Trophoblast cell (in vitro differentiated cells and primary cell): ENCODE measurements around the gene AIFM3.
"Not testable (repeated sequence)": the region's sequence is repeated elsewhere in the genome, so short reads cannot be mapped to it uniquely, and the experiment has no call there.

Experiments used
- DNase-seq, 2 donors: peaks; one replicate each; pipeline ENCODE4 v3.0.0-alpha.2; 2016
- H2AFZ ChIP-seq: 2 replicates; pipeline ENCODE4 v1.6.1; 2013; ENCODE audit warnings: low read length, moderate library complexity, mild to moderate bottlenecking; ENCODE audit not compliant: insufficient read depth, poor library complexity
- H2AK5ac ChIP-seq: 2 replicates; pipeline ENCODE4 v1.6.1; 2013; ENCODE audit warnings: mild to moderate bottlenecking, low read length
- H2BK120ac ChIP-seq: 2 replicates; pipeline ENCODE4 v1.6.1; 2013; ENCODE audit warnings: low read length, mild to moderate bottlenecking, moderate library complexity; ENCODE audit not compliant: insufficient read depth, poor library complexity
- H2BK12ac ChIP-seq: 2 replicates; pipeline ENCODE4 v1.6.1; 2013; ENCODE audit warnings: mild to moderate bottlenecking, low read length, moderate library complexity
- H2BK5ac ChIP-seq: 2 replicates; pipeline ENCODE4 v1.6.1; 2013; ENCODE audit warnings: low read length, low read depth, moderate library complexity, mild to moderate bottlenecking; ENCODE audit not compliant: poor library complexity
- H3K14ac ChIP-seq: 2 replicates; pipeline ENCODE4 v1.6.1; 2013; ENCODE audit warnings: mild to moderate bottlenecking, low read length
- H3K18ac ChIP-seq: 2 replicates; pipeline ENCODE4 v1.6.1; 2013; ENCODE audit warnings: mild to moderate bottlenecking, low read length
- H3K23ac ChIP-seq: 2 replicates; pipeline ENCODE4 v1.6.1; 2013; ENCODE audit warnings: low read length
- H3K27ac ChIP-seq: 2 replicates; pipeline ENCODE4 v1.5.1; 2013; ENCODE audit warnings: low read depth, mild to moderate bottlenecking, inconsistent platforms, low read length, moderate library complexity
- H3K27me3 ChIP-seq: 2 replicates; pipeline ENCODE4 v1.6.1; 2013; ENCODE audit warnings: inconsistent platforms, mild to moderate bottlenecking, low read length, moderate library complexity; ENCODE audit not compliant: insufficient read depth
- H3K36me3 ChIP-seq, 2 experiments: 1 replicate in 1 of 2; 2 replicates in 1 of 2; pipeline ENCODE4 v1.6.1; 2013; ENCODE audit warnings: low read length in 2 of 2, mild to moderate bottlenecking in 2 of 2, moderate library complexity in 1 of 2; ENCODE audit not compliant: insufficient read depth in 2 of 2, control insufficient read depth in 1 of 2
- H3K4ac ChIP-seq: 2 replicates; pipeline ENCODE4 v1.6.1; 2013; ENCODE audit warnings: low read depth, mild to moderate bottlenecking, low read length, moderate library complexity
- H3K4me1 ChIP-seq, 2 experiments: 1 replicate in 1 of 2; 2 replicates in 1 of 2; pipeline ENCODE4 v1.6.1; 2013; ENCODE audit warnings: low read length in 2 of 2, mild to moderate bottlenecking in 2 of 2, moderate library complexity in 1 of 2; ENCODE audit not compliant: insufficient read depth in 2 of 2, control insufficient read depth in 1 of 2
- H3K4me2 ChIP-seq: 2 replicates; pipeline ENCODE4 v1.6.1; 2013; ENCODE audit warnings: inconsistent platforms, mild to moderate bottlenecking, low read length, moderate library complexity
- H3K4me3 ChIP-seq: 2 replicates; pipeline ENCODE4 v1.5.1; 2013; ENCODE audit warnings: mild to moderate bottlenecking, low read depth, low read length, inconsistent platforms
- H3K79me1 ChIP-seq: one replicate; pipeline ENCODE4 v1.6.1; 2013; ENCODE audit warnings: low read length
- H3K79me2 ChIP-seq: 2 replicates; pipeline ENCODE4 v1.6.1; 2013; ENCODE audit warnings: low read length, mild to moderate bottlenecking; ENCODE audit not compliant: control insufficient read depth, insufficient read depth, poor library complexity
- H3K9ac ChIP-seq: 2 replicates; pipeline ENCODE4 v1.6.1; 2013; ENCODE audit warnings: mild to moderate bottlenecking, low read length
- H3K9me3 ChIP-seq: 2 replicates; pipeline ENCODE4 v1.6.1; 2013; ENCODE audit warnings: low read depth, mild to moderate bottlenecking, control low read depth, inconsistent platforms, low read length; ENCODE audit not compliant: insufficient read depth
- H4K12ac ChIP-seq: 2 replicates; pipeline ENCODE4 v1.6.1; 2013; ENCODE audit warnings: low read depth, mild to moderate bottlenecking, low read length, moderate library complexity
- H4K8ac ChIP-seq: 2 replicates; pipeline ENCODE4 v1.6.1; 2013; ENCODE audit warnings: low read depth, mild to moderate bottlenecking, low read length, moderate library complexity
- H4K91ac ChIP-seq: one replicate; pipeline ENCODE4 v1.6.1; 2013; ENCODE audit warnings: low read depth, mild to moderate bottlenecking, low read length, moderate library complexity
- WGBS: extraction: QIAGEN DNeasy Blood & Tissue Kit; methylation state at CpG from one replicate; pipeline ENCODE4 v1.1.7; 2013; ENCODE audit warnings: missing lambda C conversion rate; ENCODE audit not compliant: insufficient read length, insufficient coverage; ENCODE audit errors: extremely low coverage; 5-methylcytosine and 5-hydroxymethylcytosine counted together

The AIFM3 gene

GRCh38 chr22:21000987-21001600 is 34.0 kb downstream of the AIFM3 start:
- Histone ChIP-seq H3K4me1 (peaks cover 14 to 20% of the 10 kb centered on the region in 2 experiments), H3K4me3 (peak overlapping the region; percentile 87), H3K79me1 (peaks cover 17% of the 10 kb centered on the region), H3K23ac (no peak overlapping the region), H2AK5ac (peak overlapping the region; percentile 22), H4K8ac (peak overlapping the region; percentile 76), H3K4ac (peak overlapping the region; percentile 39), H2BK120ac (peak overlapping the region; percentile 5), H2BK12ac (peak overlapping the region; percentile 5), H4K12ac (peak overlapping the region; percentile 88), H3K4me2 (peak overlapping the region; percentile 88), H3K27me3 (no peaks in the 10 kb centered on the region), H3K18ac (peak overlapping the region; percentile 68), H3K9ac (peak overlapping the region; percentile 83), H3K79me2 (peaks cover 15% of the 10 kb centered on the region), H3K14ac (peak overlapping the region; percentile 63), H2AFZ (peak overlapping the region; percentile 38), H3K9me3 (no peaks in the 10 kb centered on the region), H2BK5ac (peak overlapping the region; percentile 3), H4K91ac (peak overlapping the region; percentile 78), H3K27ac (peak overlapping the region; percentile 96), H3K36me3 (peaks cover 35 to 36% of the 10 kb centered on the region in 2 experiments)
- no CpG with 5 or more reads among the region's 26 CpGs for WGBS
- no peak for DNase-seq

DNA sequence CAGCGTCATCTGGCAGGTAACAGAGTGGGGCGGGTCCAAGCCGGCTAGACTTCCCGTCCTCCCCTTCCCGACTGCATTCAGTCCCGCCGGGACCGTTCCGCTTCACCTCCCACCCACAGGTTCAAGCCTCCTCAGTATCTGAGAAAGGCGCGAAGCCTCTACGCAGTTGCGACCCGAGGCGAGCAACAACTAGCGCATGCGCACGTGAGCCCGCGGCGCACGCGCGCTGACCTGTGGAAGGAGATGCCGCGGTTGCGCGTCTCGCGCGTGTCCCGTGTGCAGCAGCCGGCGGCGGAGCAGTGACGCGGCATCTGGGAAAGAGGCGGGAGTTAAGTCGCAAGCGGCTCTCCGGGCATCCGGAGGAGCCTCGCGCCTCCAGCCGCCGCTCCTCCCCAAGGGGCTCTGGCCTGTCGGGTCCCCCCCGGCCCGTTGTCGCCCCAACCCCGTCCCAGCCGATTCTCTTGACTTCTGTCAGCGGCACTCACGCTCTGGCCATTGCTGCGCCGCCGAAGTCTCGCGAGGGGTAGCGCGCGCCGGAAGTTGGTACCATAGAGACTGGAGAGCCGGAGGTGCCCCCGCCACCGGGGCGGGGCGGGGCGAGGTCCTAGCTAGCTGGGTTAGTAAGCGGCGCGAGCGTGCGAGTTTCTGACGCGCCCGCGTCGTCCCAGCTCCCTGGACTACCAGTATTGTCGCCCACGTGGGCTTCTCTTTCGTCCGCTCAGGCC is 34.7 kb downstream of the AIFM3 start, which contains the start of gene THAP7:
THAP7 (minus strand) TSS at position 518 of the 725 bp plus-strand sequence; CDS start at position 311, 207 bp downstream.
- H4K91ac ChIP-seq = peak within 1 kb of the TSS; percentile 96
- H3K4me1 ChIP-seq = peaks cover 14 to 20% of the 10 kb centered on the region in 2 experiments
- peaks cover 29 to 30% of the 10 kb centered on the region in 2 experiments for H3K36me3 ChIP-seq
- H3K9me3 ChIP-seq = no peaks in the 10 kb centered on the region
- peak within 1 kb of the TSS; percentile 87 for H3K4me3 ChIP-seq
- H2AK5ac ChIP-seq = peak within 1 kb of the TSS; percentile 85
- H3K79me2 ChIP-seq = peaks cover 15% of the 10 kb centered on the region
- no peaks in the 10 kb centered on the region for H3K27me3 ChIP-seq
- peak within 1 kb of the TSS; percentile 45 for H2BK12ac ChIP-seq
- H3K4me2 ChIP-seq = peak within 1 kb of the TSS; percentile 88
- peaks cover 17% of the 10 kb centered on the region for H3K79me1 ChIP-seq
- H3K23ac ChIP-seq = no peak within 1 kb of the TSS
- H3K14ac ChIP-seq = peak within 1 kb of the TSS; percentile 99
- peak within 1 kb of the TSS; percentile 55 for H3K4ac ChIP-seq
- DNase-seq = peak; percentile 97 to 99
- no CpG with 5 or more reads among the region's 83 CpGs for WGBS
- peak within 1 kb of the TSS; percentile 90 for H2BK5ac ChIP-seq
- H3K27ac ChIP-seq = peak within 1 kb of the TSS; percentile 96
- H4K8ac ChIP-seq = peak within 1 kb of the TSS; percentile 99
- peak within 1 kb of the TSS; percentile 73 for H2BK120ac ChIP-seq
- peak within 1 kb of the TSS; percentile 91 for H3K9ac ChIP-seq
- H4K12ac ChIP-seq = peak within 1 kb of the TSS; percentile 98
- H3K18ac ChIP-seq = peak within 1 kb of the TSS; percentile 90
- peak within 1 kb of the TSS; percentile 73 for H2AFZ ChIP-seq

DNA sequence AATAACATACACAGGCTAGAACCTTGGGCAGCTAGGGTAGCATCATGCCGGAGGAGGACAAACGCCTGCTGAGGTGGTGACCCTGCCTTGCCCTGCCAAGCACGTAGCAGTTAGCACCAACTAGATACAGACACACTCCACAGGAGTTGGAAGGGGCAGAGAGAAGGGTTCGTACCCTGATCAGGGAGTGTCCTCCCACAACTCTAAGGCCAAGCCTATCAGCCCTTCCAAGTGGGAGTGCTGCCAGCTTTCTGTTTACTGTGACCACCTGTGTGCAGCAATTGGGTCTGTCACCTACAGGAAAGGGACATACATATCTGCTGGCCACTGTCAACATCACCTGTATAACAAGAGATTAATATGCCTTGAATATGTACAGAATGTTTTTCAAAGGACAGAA is 36.7 kb downstream of the AIFM3 start:
- no peak overlapping the region for H4K91ac ChIP-seq
- H3K4ac ChIP-seq = no peak overlapping the region
- no peak overlapping the region for H2BK5ac ChIP-seq
- WGBS = no CpG with 5 or more reads among the region's 4 CpGs
- H3K4me1 ChIP-seq = peaks cover 14 to 20% of the 10 kb centered on the region in 2 experiments
- H3K9me3 ChIP-seq = no peaks in the 10 kb centered on the region
- H3K4me3 ChIP-seq = no peak overlapping the region
- H3K9ac ChIP-seq = no peak overlapping the region
- H2AFZ ChIP-seq = no peak overlapping the region
- no peak for DNase-seq
- H3K4me2 ChIP-seq = no peak overlapping the region
- H3K18ac ChIP-seq = no peak overlapping the region
- no peak overlapping the region for H4K12ac ChIP-seq
- peaks cover 15% of the 10 kb centered on the region for H3K79me2 ChIP-seq
- H3K36me3 ChIP-seq = peaks cover 15 to 17% of the 10 kb centered on the region in 2 experiments
- no peak overlapping the region for H3K27ac ChIP-seq
- no peak overlapping the region for H2BK12ac ChIP-seq
- H4K8ac ChIP-seq = no peak overlapping the region
- H3K79me1 ChIP-seq = peaks cover 17% of the 10 kb centered on the region
- H3K23ac ChIP-seq = no peak overlapping the region
- no peak overlapping the region for H3K14ac ChIP-seq
- no peak overlapping the region for H2BK120ac ChIP-seq
- no peaks in the 10 kb centered on the region for H3K27me3 ChIP-seq
- H2AK5ac ChIP-seq = no peak overlapping the region

GRCh38 chr22:21009208-21009607 is 42.2 kb downstream of the AIFM3 start:
- H4K12ac ChIP-seq, H3K9me3 ChIP-seq, H3K27ac ChIP-seq, H3K18ac ChIP-seq, H4K91ac ChIP-seq, DNase-seq, H3K23ac ChIP-seq, H2AFZ ChIP-seq, H3K9ac ChIP-seq, H2BK120ac ChIP-seq, H4K8ac ChIP-seq, H2AK5ac ChIP-seq, H2BK12ac ChIP-seq, H3K79me1 ChIP-seq, H3K79me2 ChIP-seq, H2BK5ac ChIP-seq, H3K27me3 ChIP-seq, H3K4ac ChIP-seq, H3K4me1 ChIP-seq, H3K14ac ChIP-seq, H3K4me3 ChIP-seq, H3K4me2 ChIP-seq, H3K36me3 ChIP-seq: not testable (repeated sequence)
- WGBS = no CpG with 5 or more reads among the region's 13 CpGs
